Common myeloid progenitor, CD34-positive (primary cell): ENCODE measurements around the gene EPHB1.

Experiments used
- CTCF ChIA-PET: fragments of 350-600 bp; sonication (Branson Sonifier 250); formaldehyde crosslinking; loops from one replicate; lab custom pipeline; 2021; ENCODE audit warnings: antibody characterized with exemption; lab: Charles Lee
- POLR2A ChIA-PET: fragments of 350-600 bp; sonication (Branson Sonifier 250); formaldehyde crosslinking; loops from one replicate; lab custom pipeline; 2021; ENCODE audit warnings: antibody characterized with exemption; lab: Charles Lee
- DNase-seq, 3 donors: peaks; one replicate each; pipeline versions ENCODE4 v3.0.0 to v3.0.0-alpha.2; 2013
- H3K27ac ChIP-seq, 2 experiments: 1 replicate in 1 of 2; 2 replicates in 1 of 2; pipeline ENCODE4 v1.7.0; 2013; ENCODE audit warnings: inconsistent platforms in 2 of 2, low read length in 2 of 2, mild to moderate bottlenecking in 2 of 2, low read depth in 1 of 2, moderate library complexity in 1 of 2; ENCODE audit not compliant: severe bottlenecking in 2 of 2, insufficient read depth in 1 of 2, poor library complexity in 1 of 2
- H3K27me3 ChIP-seq, 5 experiments: replicated peaks in 2 of 5; 1 replicate in 3 of 5; 2 replicates in 2 of 5; pipeline versions ENCODE4 v1.6.1 to v1.7.0; 2013; ENCODE audit warnings: low read length in 4 of 5, mild to moderate bottlenecking in 2 of 5, moderate library complexity in 2 of 5, inconsistent platforms in 1 of 5; ENCODE audit not compliant: insufficient read depth in 5 of 5, control insufficient read depth in 4 of 5
- H3K36me3 ChIP-seq, 4 experiments: 1 replicate in 2 of 4; 2 replicates in 2 of 4; pipeline versions ENCODE4 v1.6.1 to v1.7.0; 2013; ENCODE audit warnings: low read length in 3 of 4, control low read depth in 1 of 4, mild to moderate bottlenecking in 1 of 4; ENCODE audit not compliant: control insufficient read depth in 4 of 4, insufficient read depth in 4 of 4
- H3K4me1 ChIP-seq, 4 experiments: 1 replicate in 3 of 4; 2 replicates in 1 of 4; pipeline versions ENCODE4 v1.6.1 to v1.7.1; 2013; ENCODE audit warnings: low read length in 3 of 4, mild to moderate bottlenecking in 3 of 4, control low read depth in 1 of 4, inconsistent platforms in 1 of 4, moderate library complexity in 1 of 4; ENCODE audit not compliant: control insufficient read depth in 4 of 4, insufficient read depth in 4 of 4; ENCODE audit errors: control extremely low read depth in 1 of 4
- H3K4me3 ChIP-seq, 7 experiments: 1 replicate in 4 of 7; 2 replicates in 3 of 7; pipeline versions ENCODE4 v1.5.1 to v1.7.0; 2013; ENCODE audit warnings: mild to moderate bottlenecking in 7 of 7, low read length in 6 of 7, moderate library complexity in 6 of 7, inconsistent platforms in 2 of 7, low read depth in 2 of 7, control low read depth in 1 of 7; ENCODE audit not compliant: insufficient read depth in 4 of 7, control insufficient read depth in 1 of 7; ENCODE audit errors: extremely low read depth in 1 of 7
- H3K9me3 ChIP-seq, 5 experiments: 1 replicate in 4 of 5; 2 replicates in 1 of 5; pipeline versions ENCODE4 v1.6.1 to v1.7.1; 2013; ENCODE audit warnings: low read length in 4 of 5, mild to moderate bottlenecking in 2 of 5, inconsistent platforms in 1 of 5, low read depth in 1 of 5, moderate library complexity in 1 of 5; ENCODE audit not compliant: control insufficient read depth in 4 of 5, insufficient read depth in 2 of 5; ENCODE audit errors: control extremely low read depth in 1 of 5
- WGBS: methylation state at CpG from one replicate; pipeline ENCODE4 v1.1.5; 2013; ENCODE audit not compliant: insufficient coverage; 5-methylcytosine and 5-hydroxymethylcytosine counted together

EPHB1 gene

GRCh38 chr3:135165260-135165659, 370.2 kb downstream of the EPHB1 start:
- CTCF ChIA-PET = no interaction called here
- DNase-seq = no peak
- Histone ChIP-seq H3K36me3 (no peaks in the 10 kb centered on the region), H3K4me3 (no peak overlapping the region), H3K9me3 (no peaks in the 10 kb centered on the region), H3K4me1 (no peaks in the 10 kb centered on the region), H3K27ac (no peak overlapping the region), H3K27me3 (peaks cover 0 to 1% (median 0%) of the 10 kb centered on the region in 5 experiments)
- POLR2A ChIA-PET = no interaction called here
- WGBS = 91% methylated on average over 5 of the region's 5 CpGs

DNA sequence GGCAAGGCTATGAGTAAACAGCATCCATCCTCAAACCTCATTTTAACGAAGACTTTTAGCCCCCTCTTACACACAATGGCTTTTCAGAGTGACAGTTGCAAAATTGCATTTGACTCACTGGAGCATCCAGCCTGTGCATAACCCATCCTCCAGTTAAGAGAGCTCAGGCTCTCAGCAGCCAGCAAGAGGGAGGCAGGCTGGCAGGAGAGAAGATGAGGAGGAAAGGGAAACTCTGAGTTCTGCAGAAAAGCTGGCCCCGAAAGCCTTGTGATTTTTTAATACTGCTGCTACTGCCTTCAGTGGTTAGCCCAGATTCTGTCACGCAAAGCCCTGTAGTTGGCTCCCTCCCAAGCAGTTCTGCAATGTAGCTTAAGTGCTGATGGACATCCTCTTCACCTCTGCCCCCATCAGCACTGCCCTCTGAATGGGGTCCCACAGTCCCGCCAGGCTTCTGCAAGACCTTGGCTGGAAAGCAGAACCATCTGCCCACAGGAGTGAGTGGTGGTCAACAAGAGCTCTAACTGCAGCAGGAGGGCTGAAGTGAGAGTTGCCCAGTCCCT, 371.3 kb downstream of the EPHB1 start:
- CTCF ChIA-PET = interaction anchor here (1.0 kb wide), 1 partner anchor 160 kb away, joined by 3 read pairs; no protein-coding TSS in a partner anchor

DNA sequence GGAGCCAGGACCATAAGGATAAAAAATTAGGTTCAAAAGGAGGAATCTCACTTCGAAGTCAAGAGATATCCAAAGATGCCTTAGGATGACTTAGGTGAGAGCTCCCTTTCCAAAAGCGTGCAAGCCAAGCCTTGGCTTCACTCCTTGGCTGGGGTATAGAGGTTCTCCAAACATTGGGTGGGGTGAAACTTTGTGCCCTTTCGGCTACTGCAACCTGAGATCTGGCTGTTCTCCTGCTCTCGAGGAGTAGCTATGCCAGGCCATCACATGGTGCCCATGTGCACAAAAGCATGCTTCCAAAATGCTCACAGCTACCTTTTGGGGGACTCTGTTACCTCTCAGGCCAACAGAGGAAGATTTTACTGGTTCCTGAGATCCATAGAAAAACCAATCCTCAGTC, 373.8 kb downstream of the EPHB1 start:
- DNase-seq = no peak
- H3K36me3 ChIP-seq = no peaks in the 10 kb centered on the region
- WGBS = 100% methylated on average over 4 of the region's 4 CpGs
- POLR2A ChIA-PET = no interaction called here
- CTCF ChIA-PET = no interaction called here
- H3K9me3 ChIP-seq = peaks cover 0 to 1% (median 0%) of the 10 kb centered on the region in 5 experiments
- H3K27ac ChIP-seq = no peak overlapping the region
- H3K4me3 ChIP-seq = no peak overlapping the region
- H3K4me1 ChIP-seq = no peaks in the 10 kb centered on the region
- no peaks in the 10 kb centered on the region for H3K27me3 ChIP-seq

More for the DNA sequence above, 371.3 kb downstream of the EPHB1 start:
- peaks cover 0 to 1% (median 0%) of the 10 kb centered on the region in 5 experiments for H3K27me3 ChIP-seq
- 100% methylated on average over 3 of the region's 4 CpGs for WGBS
- POLR2A ChIA-PET = no interaction called here
- no peak overlapping the region for H3K27ac ChIP-seq
- no peaks in the 10 kb centered on the region for H3K36me3 ChIP-seq
- H3K4me3 ChIP-seq = no peak overlapping the region
- DNase-seq = no peak
- H3K4me1 ChIP-seq = no peaks in the 10 kb centered on the region
- H3K9me3 ChIP-seq = no peaks in the 10 kb centered on the region

GRCh38 chr3:135169651-135170050, 374.6 kb downstream of the EPHB1 start:
- H3K27me3 ChIP-seq = no peaks in the 10 kb centered on the region
- peaks cover 0 to 1% (median 0%) of the 10 kb centered on the region in 5 experiments for H3K9me3 ChIP-seq
- POLR2A ChIA-PET = no interaction called here
- H3K27ac ChIP-seq = no peak overlapping the region
- 100% methylated on average over 2 of the region's 2 CpGs for WGBS
- H3K4me3 ChIP-seq = no peak overlapping the region
- CTCF ChIA-PET = no interaction called here
- H3K36me3 ChIP-seq = no peaks in the 10 kb centered on the region
- H3K4me1 ChIP-seq = no peaks in the 10 kb centered on the region
- DNase-seq = no peak

DNA sequence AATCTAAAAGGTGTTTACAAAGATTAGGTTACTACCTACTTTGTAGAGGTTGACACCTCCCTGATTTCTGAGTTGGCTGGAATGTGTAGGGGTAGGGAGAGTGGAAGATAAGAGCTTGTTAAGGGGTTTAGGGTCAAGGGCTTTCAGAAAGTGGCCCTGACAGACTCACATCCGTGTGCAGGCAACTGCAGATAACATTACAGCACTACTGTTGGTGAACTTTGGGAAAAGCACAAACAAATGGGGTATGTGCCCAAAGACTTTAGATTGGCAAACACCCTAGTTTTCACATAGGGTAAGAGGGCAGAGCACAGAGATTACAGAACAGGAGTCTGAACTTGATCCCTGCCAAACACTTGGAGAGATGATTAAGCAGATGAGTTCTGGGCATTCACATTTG, 375.7 kb downstream of the EPHB1 start:
- H3K4me1 ChIP-seq = no peaks in the 10 kb centered on the region
- CTCF ChIA-PET = no interaction called here
- H3K27ac ChIP-seq = no peak overlapping the region
- H3K9me3 ChIP-seq = peaks cover 0 to 1% (median 0%) of the 10 kb centered on the region in 5 experiments
- WGBS = 83% methylated on average over 1 of the region's 1 CpG
- no peak for DNase-seq
- H3K27me3 ChIP-seq = no peaks in the 10 kb centered on the region
- POLR2A ChIA-PET = no interaction called here
- no peaks in the 10 kb centered on the region for H3K36me3 ChIP-seq
- H3K4me3 ChIP-seq = no peak overlapping the region

- Histone ChIP-seq H3K9me3 (peaks cover 0 to 1% (median 0%) of the 10 kb centered on the region in 5 experiments), H3K4me1 (no peaks in the 10 kb centered on the region), H3K27me3 (no peaks in the 10 kb centered on the region), H3K4me3 (no peak overlapping the region), H3K36me3 (no peaks in the 10 kb centered on the region), H3K27ac (no peak overlapping the region)
- no peak for DNase-seq
- WGBS = 93% methylated on average over 2 of the region's 3 CpGs
- ChIA-PET CTCF (no interaction called here), POLR2A (no interaction called here)
These were observed 377.3 kb downstream of the EPHB1 start for GRCh38 chr3:135172191-135172869.

GRCh38 chr3:135175728-135176277, 380.7 kb downstream of the EPHB1 start:
- ChIA-PET CTCF (no interaction called here), POLR2A (no interaction called here)
- 97% methylated on average over 4 of the region's 5 CpGs for WGBS
- peaks cover 0 to 1% (median 0%) of the 10 kb centered on the region in 5 experiments for H3K9me3 ChIP-seq
- H3K4me1 ChIP-seq = no peaks in the 10 kb centered on the region
- DNase-seq = no peak
- no peaks in the 10 kb centered on the region for H3K36me3 ChIP-seq
- no peaks in the 10 kb centered on the region for H3K27me3 ChIP-seq
- no peak overlapping the region for H3K4me3 ChIP-seq
- H3K27ac ChIP-seq = no peak overlapping the region
